Measurements from ENCODE around the gene ARAF.
"Not testable (repeated sequence)": the region's sequence is repeated elsewhere in the genome, so short reads cannot be mapped to it uniquely, and the experiment has no call there.

Gene ARAF

GRCh38 chrX:47560934-47561658 lies at the start of gene ARAF:
TSS of gene ARAF (plus strand) at chrX:47561205. CDS start at chrX:47562968, 1,763 bp downstream.
- DNase-seq (ENCODE audit: low read depth) = peak; percentile 99
- TF ChIP-seq CTCF (IDR thresholded peaks at IDR 0.05; ENCODE audit: insufficient read depth, low read depth, low read length, missing control alignments) = no peak
- peak within 1 kb of the TSS; percentile 90 for H3K4me3 ChIP-seq (ENCODE audit: low read depth, low read length)

GRCh38 chrX:47512383-47512782 lies 48.6 kb upstream of the ARAF start:
- not testable (repeated sequence) for H3K4me3 ChIP-seq (ENCODE audit: low read depth, low read length); DNase-seq (ENCODE audit: low read depth)

- peak; percentile 6 for DNase-seq (ENCODE audit: low read depth)
- peak overlapping the region; percentile 59 for H3K4me3 ChIP-seq (ENCODE audit: low read depth, low read length)
Observed at GRCh38 chrX:47513034-47513965, 47.7 kb upstream of the ARAF start.

GRCh38 chrX:47514533-47515235 lies 46.3 kb upstream of the ARAF start:
- no peak overlapping the region for H3K4me3 ChIP-seq (ENCODE audit: low read depth, low read length)
- no peak for TF ChIP-seq CTCF (IDR thresholded peaks at IDR 0.05; ENCODE audit: insufficient read depth, low read depth, low read length, missing control alignments)
- DNase-seq (ENCODE audit: low read depth) = no peak

GRCh38 chrX:47515941-47516665 lies 44.9 kb upstream of the ARAF start:
- H3K4me3 ChIP-seq (ENCODE audit: low read depth, low read length) = no peak overlapping the region
- no peak for DNase-seq (ENCODE audit: low read depth)
- no peak for TF ChIP-seq CTCF (IDR thresholded peaks at IDR 0.05; ENCODE audit: insufficient read depth, low read depth, low read length, missing control alignments)

GRCh38 chrX:47518144-47518543 lies 42.9 kb upstream of the ARAF start:
- TF ChIP-seq CTCF (IDR thresholded peaks at IDR 0.05; ENCODE audit: insufficient read depth, low read depth, low read length, missing control alignments) = no peak
- H3K4me3 ChIP-seq (ENCODE audit: low read depth, low read length) = no peak overlapping the region
- no peak for DNase-seq (ENCODE audit: low read depth)

- DNase-seq (ENCODE audit: low read depth) = peak; percentile 82
- H3K4me3 ChIP-seq (ENCODE audit: low read depth, low read length) = peak overlapping the region; percentile 64
- peak; percentile 72 for TF ChIP-seq CTCF (IDR thresholded peaks at IDR 0.05; ENCODE audit: insufficient read depth, low read depth, low read length, missing control alignments)
Observed at GRCh38 chrX:47523297-47523696, 37.7 kb upstream of the ARAF start.
